ENCODE data around the gene DHDDS. TPM values are rescaled to one million over a fixed set of nuclear protein-coding genes. Genes with fewer than 3 reads are reported as not detected.
"Not testable (repeated sequence)": the region's sequence is repeated elsewhere in the genome, so short reads cannot be mapped to it uniquely, and the experiment has no call there.

DHDDS gene
- polyA plus RNA-seq, 1 donor from 2014 or later, result 28.9 TPM

DNA sequence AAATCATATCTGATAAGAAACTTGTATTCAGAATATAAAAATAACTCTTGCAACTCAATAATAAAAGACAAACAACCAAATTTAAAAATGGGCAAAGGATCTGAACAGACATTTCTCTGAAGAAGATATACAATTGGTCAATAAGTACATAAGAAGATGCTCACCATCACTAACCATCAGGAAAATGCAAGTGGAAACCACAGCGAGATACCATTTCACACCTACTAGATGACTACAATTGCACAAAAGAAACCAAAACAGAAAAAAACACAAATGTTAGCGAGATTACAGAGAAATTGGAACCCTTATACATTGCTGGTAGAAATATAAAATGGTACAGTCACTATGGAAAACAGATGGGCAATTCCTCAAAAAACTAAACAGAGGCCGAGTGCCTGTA lies 48.0 kb upstream of the DHDDS start (continued):
- TF ChIP-seq EZH2 (IDR thresholded peaks at IDR 0.05; ENCODE audit: borderline replicate concordance, insufficient read depth, low read length, poor library complexity, severe bottlenecking) (no peak), TAF1 (IDR thresholded peaks at IDR 0.05; ENCODE audit: low read depth) (no peak)

DNA sequence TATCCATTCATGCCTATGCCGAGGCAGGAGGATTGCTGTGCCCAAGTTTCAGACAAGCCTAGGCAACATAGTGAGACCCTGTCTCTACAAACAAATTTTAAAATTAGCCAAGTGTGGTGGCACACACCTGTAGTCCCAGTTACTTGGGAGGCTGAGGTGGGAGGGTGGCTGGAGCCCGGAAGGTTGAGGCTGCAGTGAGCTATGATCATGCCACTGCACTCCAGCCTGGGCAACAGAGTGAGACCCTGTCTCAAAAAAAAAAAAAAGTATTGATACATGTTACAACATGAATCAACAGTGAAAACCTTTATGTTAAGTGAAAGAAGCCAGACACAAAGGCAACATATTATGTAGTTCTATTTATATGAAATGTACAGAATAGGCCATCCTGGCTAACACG lies 47.1 kb upstream of the DHDDS start:
- not testable (repeated sequence) for H3K4me3 ChIP-seq (ENCODE audit: low read length); H2AFZ ChIP-seq (ENCODE audit: low read depth, low read length); H3K27me3 ChIP-seq (ENCODE audit: insufficient read depth, low read depth, low read length); H3K36me3 ChIP-seq (ENCODE audit: insufficient read depth, low read length); H3K27ac ChIP-seq (ENCODE audit: low read length); H3K4me2 ChIP-seq (ENCODE audit: low read length); H3K9ac ChIP-seq (ENCODE audit: low read length); H3K9me2 ChIP-seq (ENCODE audit: insufficient read depth, low read length); H3K9me3 ChIP-seq (ENCODE audit: low read length); H3K79me2 ChIP-seq (replicated peaks; ENCODE audit: insufficient read depth, low read length); H4K20me1 ChIP-seq (ENCODE audit: insufficient read depth); H3F3A ChIP-seq (ENCODE audit: insufficient read depth, low read length, poor library complexity, severe bottlenecking)

DNA sequence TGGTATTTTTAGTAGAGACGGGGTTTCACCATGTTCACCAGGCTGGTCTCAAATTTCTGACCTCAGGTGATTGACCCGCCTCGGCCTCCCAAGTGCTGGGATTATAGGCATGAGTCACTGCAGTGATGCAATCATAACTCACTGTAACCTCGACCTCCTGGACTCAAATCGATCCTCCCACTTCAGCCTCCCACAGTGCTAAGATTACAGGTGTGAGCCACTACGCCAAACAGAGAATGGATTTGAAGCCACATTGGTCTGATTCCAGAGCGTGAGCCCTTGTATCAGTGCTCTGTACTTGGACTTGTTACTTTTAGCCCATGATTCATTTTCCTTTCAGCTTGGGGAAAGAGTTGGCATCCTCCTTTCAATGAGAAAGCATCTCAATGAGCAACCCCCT lies 44.7 kb upstream of the DHDDS start:
- Histone ChIP-seq H3K36me3 (ENCODE audit: insufficient read depth, low read length) (no peaks in the 10 kb centered on the region), H3K27me3 (ENCODE audit: insufficient read depth, low read depth, low read length) (no peaks in the 10 kb centered on the region), H3K9me3 (ENCODE audit: low read length) (no peaks in the 10 kb centered on the region), H4K20me1 (ENCODE audit: insufficient read depth) (no peaks in the 10 kb centered on the region), H3K27ac (ENCODE audit: low read length) (no peak overlapping the region), H3K9me2 (ENCODE audit: insufficient read depth, low read length) (no peaks in the 10 kb centered on the region), H3K79me2 (replicated peaks; ENCODE audit: insufficient read depth, low read length) (no peaks in the 10 kb centered on the region), H3K4me3 (ENCODE audit: low read length) (no peak overlapping the region), H2AFZ (ENCODE audit: low read depth, low read length) (no peak overlapping the region), H3K4me2 (ENCODE audit: low read length) (no peak overlapping the region), H3K9ac (ENCODE audit: low read length) (no peak overlapping the region), H3F3A (ENCODE audit: insufficient read depth, low read length, poor library complexity, severe bottlenecking) (no peaks in the 10 kb centered on the region)
- TF ChIP-seq RAD21 (conservative IDR thresholded peaks at IDR 0.05), result no peak
- no peak for TF ChIP-seq SMC3 (conservative IDR thresholded peaks at IDR 0.05; ENCODE audit: poor library complexity)
- no peak for TF ChIP-seq EZH2 (IDR thresholded peaks at IDR 0.05; ENCODE audit: borderline replicate concordance, insufficient read depth, low read length, poor library complexity, severe bottlenecking)
- no peak for TF ChIP-seq MXI1 (conservative IDR thresholded peaks at IDR 0.05; ENCODE audit: poor library complexity, severe bottlenecking)
- no peak for TF ChIP-seq POLR2AphosphoS5 (IDR thresholded peaks at IDR 0.05)

DNA sequence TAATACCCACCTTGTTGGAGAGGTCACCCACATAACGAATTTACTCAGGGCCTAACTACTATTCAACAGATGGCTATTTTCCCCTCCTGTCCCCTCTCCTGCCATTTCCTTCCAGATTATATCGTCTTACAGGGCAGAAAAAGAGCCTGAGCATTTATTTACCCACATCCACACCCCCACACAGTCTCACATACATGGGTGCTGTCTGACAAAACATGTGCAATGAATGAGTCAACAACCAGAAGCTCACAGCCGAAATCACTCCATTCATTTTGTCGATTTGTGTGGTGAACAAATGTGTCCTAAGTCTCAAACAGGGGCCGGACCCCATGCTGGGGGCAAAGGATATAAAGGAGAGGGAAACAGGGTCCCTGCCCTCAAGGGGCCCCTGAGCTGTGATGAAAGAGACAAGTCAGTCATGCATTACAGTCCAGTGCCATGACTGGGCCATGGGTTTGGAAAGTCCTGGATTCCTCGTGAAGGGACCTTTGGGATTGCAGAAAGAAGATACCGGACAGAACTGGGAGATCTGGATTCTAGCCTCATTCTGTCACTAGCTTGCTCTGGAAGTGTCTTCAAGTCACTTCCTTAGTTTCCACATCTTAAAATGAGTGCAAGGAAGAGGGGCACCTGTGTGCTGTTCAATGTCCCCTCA lies 43.2 kb upstream of the DHDDS start:
- no peaks in the 10 kb centered on the region for H3K9me3 ChIP-seq (ENCODE audit: low read length)
- no peak overlapping the region for H3K27ac ChIP-seq (ENCODE audit: low read length)
- H3K79me2 ChIP-seq (replicated peaks; ENCODE audit: insufficient read depth, low read length), result no peaks in the 10 kb centered on the region
- H3K4me3 ChIP-seq (ENCODE audit: low read length), result no peak overlapping the region
- no peaks in the 10 kb centered on the region for H3K36me3 ChIP-seq (ENCODE audit: insufficient read depth, low read length)
- H4K20me1 ChIP-seq (ENCODE audit: insufficient read depth), result no peaks in the 10 kb centered on the region
- TF ChIP-seq RAD21 (conservative IDR thresholded peaks at IDR 0.05), result no peak
- no peak for TF ChIP-seq SMC3 (conservative IDR thresholded peaks at IDR 0.05; ENCODE audit: poor library complexity)
- no peak for TF ChIP-seq MXI1 (conservative IDR thresholded peaks at IDR 0.05; ENCODE audit: poor library complexity, severe bottlenecking)
- no peak for TF ChIP-seq TAF1 (IDR thresholded peaks at IDR 0.05; ENCODE audit: low read depth)
- TF ChIP-seq, protein P1, sequence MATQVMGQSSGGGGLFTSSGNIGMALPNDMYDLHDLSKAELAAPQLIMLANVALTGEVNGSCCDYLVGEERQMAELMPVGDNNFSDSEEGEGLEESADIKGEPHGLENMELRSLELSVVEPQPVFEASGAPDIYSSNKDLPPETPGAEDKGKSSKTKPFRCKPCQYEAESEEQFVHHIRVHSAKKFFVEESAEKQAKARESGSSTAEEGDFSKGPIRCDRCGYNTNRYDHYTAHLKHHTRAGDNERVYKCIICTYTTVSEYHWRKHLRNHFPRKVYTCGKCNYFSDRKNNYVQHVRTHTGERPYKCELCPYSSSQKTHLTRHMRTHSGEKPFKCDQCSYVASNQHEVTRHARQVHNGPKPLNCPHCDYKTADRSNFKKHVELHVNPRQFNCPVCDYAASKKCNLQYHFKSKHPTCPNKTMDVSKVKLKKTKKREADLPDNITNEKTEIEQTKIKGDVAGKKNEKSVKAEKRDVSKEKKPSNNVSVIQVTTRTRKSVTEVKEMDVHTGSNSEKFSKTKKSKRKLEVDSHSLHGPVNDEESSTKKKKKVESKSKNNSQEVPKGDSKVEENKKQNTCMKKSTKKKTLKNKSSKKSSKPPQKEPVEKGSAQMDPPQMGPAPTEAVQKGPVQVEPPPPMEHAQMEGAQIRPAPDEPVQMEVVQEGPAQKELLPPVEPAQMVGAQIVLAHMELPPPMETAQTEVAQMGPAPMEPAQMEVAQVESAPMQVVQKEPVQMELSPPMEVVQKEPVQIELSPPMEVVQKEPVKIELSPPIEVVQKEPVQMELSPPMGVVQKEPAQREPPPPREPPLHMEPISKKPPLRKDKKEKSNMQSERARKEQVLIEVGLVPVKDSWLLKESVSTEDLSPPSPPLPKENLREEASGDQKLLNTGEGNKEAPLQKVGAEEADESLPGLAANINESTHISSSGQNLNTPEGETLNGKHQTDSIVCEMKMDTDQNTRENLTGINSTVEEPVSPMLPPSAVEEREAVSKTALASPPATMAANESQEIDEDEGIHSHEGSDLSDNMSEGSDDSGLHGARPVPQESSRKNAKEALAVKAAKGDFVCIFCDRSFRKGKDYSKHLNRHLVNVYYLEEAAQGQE (IDR thresholded peaks at IDR 0.05; ENCODE audit: borderline replicate concordance), result no peak
- no peaks in the 10 kb centered on the region for H3K27me3 ChIP-seq (ENCODE audit: insufficient read depth, low read depth, low read length)
- no peak overlapping the region for H3K9ac ChIP-seq (ENCODE audit: low read length)
- no peaks in the 10 kb centered on the region for H3K9me2 ChIP-seq (ENCODE audit: insufficient read depth, low read length)
- no peak overlapping the region for H2AFZ ChIP-seq (ENCODE audit: low read depth, low read length)
- H3K4me2 ChIP-seq (ENCODE audit: low read length), result no peak overlapping the region
- H3F3A ChIP-seq (ENCODE audit: insufficient read depth, low read length, poor library complexity, severe bottlenecking), result no peaks in the 10 kb centered on the region
